GM23248 (cell line): ENCODE data around the gene MGAT4B.

Experiments used
- EZH2 ChIP-seq: fragments of 200-600 bp; sonication (generic); IDR thresholded peaks from 2 replicates; pipeline ENCODE4 v1.6.1; 2018; ENCODE audit warnings: antibody characterized with exemption, mild to moderate bottlenecking; ENCODE audit not compliant: insufficient read depth, poor library complexity, severe bottlenecking
- EZH2phosphoT487 ChIP-seq: fragments of 200-600 bp; sonication (generic); IDR thresholded peaks from 2 replicates; pipeline ENCODE4 v1.6.1; 2018; ENCODE audit warnings: antibody characterized with exemption, moderate library complexity, mild to moderate bottlenecking, low read depth; ENCODE audit not compliant: insufficient read depth

- TF ChIP-seq EZH2, result no peak
- TF ChIP-seq EZH2phosphoT487, result no peak
Measured at GRCh38 chr5:179819296-179820126, 12.8 kb upstream of the MGAT4B start.
